GM18951 (cell line): ENCODE data around the gene MXI1.

Experiments used
- POLR2A ChIP-seq: IDR thresholded peaks from 4 replicates; pipeline ENCODE4 v1.6.1; 2011; ENCODE audit warnings: mild to moderate bottlenecking; ENCODE audit not compliant: insufficient read length, insufficient read depth; ENCODE audit errors: extremely low read depth
- in situ Hi-C: fragments of 300-500 bp; cut with MboI; formaldehyde crosslinking; loops from one replicate; pipeline ENCODE4 v1.12.0; 2022; ENCODE audit warnings: low sequenced_read_pairs, mixed read lengths, inconsistent platforms; ENCODE audit not compliant: unreplicated experiment

MXI1 gene

GRCh38 chr10:110214371-110214826 is 7.0 kb downstream of the MXI1 start:
- in situ Hi-C loops = no loop called here
- TF ChIP-seq POLR2A = no peak

DNA sequence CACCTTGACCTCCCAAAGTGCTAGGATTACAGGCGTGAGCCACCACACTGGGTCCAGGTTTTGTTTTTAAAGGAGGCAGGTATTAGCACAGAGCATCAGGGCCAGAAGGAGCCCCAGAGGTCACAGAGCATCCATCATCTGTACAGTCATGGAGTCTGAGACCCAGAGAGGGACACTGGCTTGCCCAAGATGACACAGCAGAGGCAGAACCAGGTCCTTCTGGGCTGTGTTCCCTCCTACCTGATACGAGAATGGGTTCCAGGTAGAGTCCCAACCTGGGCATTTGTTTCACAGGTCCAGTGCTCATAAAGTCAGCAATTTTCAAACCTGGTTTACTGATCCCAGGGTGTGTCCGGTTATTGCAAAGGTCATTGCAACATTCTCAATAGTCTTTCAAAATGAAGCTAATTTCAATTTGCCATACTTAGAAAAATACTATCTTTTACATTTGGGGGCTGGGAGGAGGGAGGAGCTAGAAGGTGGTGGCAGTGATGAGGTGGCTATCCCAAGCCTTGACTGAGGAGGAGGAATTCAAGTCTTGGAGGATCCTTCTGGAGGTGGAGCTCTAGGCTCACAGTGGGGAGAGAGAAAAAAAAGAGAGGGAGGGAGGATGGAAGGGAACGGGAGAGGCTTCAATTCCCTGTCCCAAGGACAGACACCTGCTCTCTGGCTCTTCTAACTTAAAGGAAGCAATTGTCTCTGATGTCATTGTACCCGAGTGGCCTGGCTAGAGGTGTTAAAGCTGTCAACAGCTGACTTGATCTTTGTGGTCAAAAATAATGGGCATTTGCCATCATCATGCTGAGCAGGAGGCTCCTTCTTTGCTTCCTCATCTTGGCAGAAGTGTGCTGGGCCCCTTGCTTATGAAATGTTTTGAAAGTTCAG is 8.1 kb downstream of the MXI1 start:
- no peak for TF ChIP-seq POLR2A
- in situ Hi-C loops = no loop called here

DNA sequence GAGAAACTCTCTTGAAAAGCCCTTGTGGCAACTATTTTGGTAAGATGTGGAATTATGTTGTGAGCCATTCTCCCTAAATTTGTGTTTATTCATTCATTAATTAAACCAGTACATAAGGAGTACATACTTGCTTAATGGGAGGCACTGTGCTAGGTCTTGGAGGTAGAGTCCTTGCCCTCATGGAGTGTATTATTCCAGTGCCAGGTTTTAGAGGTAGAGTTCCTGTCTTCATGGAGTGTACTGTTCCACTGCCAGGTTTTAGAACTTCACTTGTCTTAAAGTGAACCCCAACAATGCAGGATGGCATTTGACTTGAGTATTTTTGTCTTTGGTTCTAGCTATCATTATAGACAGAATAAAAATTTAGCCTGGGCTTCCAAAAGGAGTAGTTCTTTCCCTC is 8.8 kb downstream of the MXI1 start:
- no peak for TF ChIP-seq POLR2A
- in situ Hi-C loops = no loop called here

DNA sequence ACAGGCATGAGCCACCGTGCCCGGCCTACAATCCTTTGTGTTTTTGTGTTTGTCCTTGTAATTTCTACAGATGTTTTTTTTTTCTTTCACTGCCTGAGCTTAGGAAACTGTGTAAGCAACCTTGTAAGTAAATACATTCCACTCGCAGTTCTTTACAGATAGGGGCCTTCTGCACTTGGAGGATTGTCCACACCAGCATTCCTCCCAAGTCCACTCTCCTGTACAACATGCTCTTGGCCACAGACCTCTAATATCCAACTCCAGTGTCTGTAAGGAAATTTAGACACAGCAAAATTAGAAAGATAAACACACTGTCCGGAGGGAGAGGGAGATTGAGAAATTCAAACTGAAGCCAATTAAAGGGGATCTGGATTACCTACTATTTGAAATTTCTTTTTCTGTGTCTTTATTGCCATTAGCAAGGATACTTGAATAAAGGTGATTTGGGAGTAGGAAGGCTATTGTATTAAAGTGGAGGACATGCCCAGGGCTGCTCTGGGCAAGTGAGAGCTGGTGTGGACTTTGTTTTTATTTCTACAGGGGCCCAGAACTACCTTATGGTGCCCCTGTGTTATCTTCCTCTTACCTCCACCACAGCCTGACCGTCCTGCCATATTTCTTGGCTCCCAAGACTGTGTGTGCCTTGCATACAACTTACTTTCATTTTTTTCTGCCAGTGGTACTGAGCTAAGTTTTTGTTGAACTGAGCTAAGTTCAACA is 9.7 kb downstream of the MXI1 start:
- TF ChIP-seq POLR2A = no peak
- in situ Hi-C loops = no loop called here

DNA sequence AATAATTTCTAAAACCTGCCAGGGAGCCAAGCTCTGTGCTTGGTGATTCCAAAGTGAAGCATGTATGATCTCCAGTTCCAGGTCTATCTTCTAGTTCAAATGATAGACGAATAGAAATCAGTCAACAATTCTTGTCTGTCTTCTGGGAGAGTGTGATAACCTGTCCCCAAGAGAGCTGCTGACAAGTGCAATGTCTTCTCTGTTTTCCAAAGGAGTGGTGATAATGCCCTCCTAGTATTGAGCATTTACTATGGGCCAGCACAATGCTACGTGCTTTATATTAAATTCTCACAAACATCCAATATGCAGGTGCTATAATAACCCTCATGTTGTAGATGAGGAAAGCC is 10.2 kb downstream of the MXI1 start:
- in situ Hi-C loops = no loop called here
- TF ChIP-seq POLR2A = no peak

DNA sequence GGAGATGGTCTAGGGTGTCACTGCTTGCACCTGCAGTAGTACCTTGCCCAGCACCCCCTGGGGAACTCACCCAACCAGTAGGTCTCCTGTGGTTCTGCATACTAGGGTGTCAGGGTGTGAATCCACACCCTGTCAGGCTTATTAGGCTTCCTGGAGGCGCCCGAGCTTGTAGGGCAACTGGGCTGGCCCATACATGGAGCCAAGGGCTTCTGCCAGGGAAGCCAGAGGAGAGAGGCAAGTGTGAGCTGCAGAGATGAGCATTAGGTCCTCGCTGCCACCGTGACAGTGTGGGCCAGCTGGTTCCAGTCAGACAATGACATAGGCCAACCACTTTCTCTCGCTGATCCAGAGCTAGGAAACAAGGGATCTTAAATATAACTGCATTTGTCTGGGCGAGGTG is 11.2 kb downstream of the MXI1 start:
- in situ Hi-C loops = no loop called here
- no peak for TF ChIP-seq POLR2A

GRCh38 chr10:110219884-110220283 is 12.5 kb downstream of the MXI1 start:
- in situ Hi-C loops = no loop called here
- no peak for TF ChIP-seq POLR2A

GRCh38 chr10:110220398-110220797 is 13.0 kb downstream of the MXI1 start:
- in situ Hi-C loops = no loop called here
- TF ChIP-seq POLR2A = no peak

DNA sequence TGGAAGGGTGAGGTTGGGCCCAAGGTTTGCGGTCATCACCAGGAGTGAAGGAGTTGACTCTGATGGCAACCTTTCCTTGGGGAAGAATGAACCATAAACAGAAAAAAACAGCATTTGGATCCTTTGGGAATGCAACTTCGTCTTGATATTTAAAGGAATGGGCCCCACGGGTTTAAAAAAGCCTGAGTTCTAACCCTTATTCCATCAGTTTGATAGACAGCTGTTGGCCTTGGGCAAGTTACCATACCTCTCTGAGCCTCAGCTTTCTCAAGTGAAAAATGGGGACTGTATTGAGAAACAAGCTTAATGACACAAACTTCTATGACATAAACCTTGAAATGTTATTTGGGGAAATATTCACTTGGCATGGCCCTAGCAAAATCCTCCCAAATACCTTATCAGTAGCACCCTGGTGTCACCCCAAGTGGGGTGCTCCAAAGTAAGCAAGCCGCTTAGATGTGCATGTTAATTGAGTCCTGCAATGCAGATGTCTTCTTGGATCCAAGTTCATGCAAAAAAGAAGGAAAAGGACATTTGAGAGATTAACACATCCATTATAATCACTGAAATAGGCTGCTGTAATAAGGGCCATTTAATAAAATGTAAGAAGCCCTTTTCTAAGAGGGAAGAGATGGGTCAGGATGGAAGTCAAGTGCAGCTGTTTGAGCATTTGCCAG is 13.8 kb downstream of the MXI1 start:
- in situ Hi-C loops = no loop called here

GRCh38 chr10:110221721-110222261 is 14.4 kb downstream of the MXI1 start:
- no peak for TF ChIP-seq POLR2A
- in situ Hi-C loops = no loop called here

More for the DNA sequence above, 13.8 kb downstream of the MXI1 start:
- no peak for TF ChIP-seq POLR2A

DNA sequence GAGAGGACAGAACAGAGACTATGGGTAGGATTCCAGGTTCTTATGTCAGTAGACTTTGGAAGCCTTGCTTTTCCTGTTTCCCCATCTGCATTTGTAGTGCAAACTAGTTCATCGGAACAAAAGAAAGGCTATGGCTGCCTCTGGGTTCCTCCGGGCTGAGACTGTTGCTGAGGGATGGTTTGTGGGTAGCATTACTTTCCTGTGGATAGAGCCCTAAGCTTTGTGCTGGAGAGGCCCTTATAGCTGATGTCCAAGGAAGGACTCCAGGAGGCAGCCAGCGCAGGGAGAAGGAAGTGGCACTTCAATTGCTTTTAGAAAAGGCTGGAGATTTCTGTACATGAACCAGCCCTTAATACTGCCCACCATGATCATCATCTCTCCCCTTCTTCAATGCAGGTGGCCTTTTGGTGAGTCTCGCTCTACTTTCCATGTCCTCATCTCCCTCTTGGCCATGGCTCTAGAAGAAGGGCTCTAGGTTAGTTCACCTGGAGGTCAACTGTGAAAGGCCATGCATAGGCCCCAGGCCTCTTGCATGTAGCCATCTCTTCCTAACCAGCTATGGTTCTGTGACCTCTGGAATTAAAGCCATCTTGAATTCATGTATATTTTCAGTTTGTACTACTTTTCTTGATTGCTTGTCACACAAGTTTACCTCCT is 15.4 kb downstream of the MXI1 start:
- TF ChIP-seq POLR2A = no peak

GRCh38 chr10:110223298-110223925 is 16.0 kb downstream of the MXI1 start:
- TF ChIP-seq POLR2A = no peak
- in situ Hi-C loops = no loop called here

More for the DNA sequence above, 15.4 kb downstream of the MXI1 start:
- in situ Hi-C loops = no loop called here
